HepG2 (cell line): Measurements from ENCODE around the gene ATG3. TPM values are rescaled to one million over a fixed set of nuclear protein-coding genes. Genes with fewer than 3 reads are reported as not detected.

ENCODE experiments used
- AHR ChIP-seq: IDR thresholded peaks from 2 replicates; pipeline ENCODE4 v1.6.1; 2018; ENCODE audit warnings: missing genetic modification reagents, missing compliant biosample characterization
- BCLAF1 ChIP-seq: fragments of 450-650 bp; IDR thresholded peaks from 2 replicates; pipeline ENCODE4 v1.6.1; 2017; ENCODE audit warnings: mild to moderate bottlenecking
- BORCS8-MEF2B ChIP-seq: sonication (generic); formaldehyde crosslinking; IDR thresholded peaks from 2 replicates; pipeline ENCODE4 v1.8.0; 2022; ENCODE audit warnings: mild to moderate bottlenecking, missing genetic modification reagents
- FOXK2 ChIP-seq: fragments of 450-650 bp; IDR thresholded peaks from 2 replicates; pipeline ENCODE4 v1.6.1; 2016
- HMGA1 ChIP-seq: sonication (generic); formaldehyde crosslinking; conservative IDR thresholded peaks from 2 replicates; pipeline ENCODE4 v1.4.0; 2020; ENCODE audit warnings: missing genetic modification reagents
- MED1 ChIP-seq: sonication (generic); formaldehyde crosslinking; IDR thresholded peaks from 2 replicates; pipeline ENCODE4 v1.4.0; 2020; ENCODE audit warnings: missing genetic modification reagents
- NCOA1 ChIP-seq: sonication (generic); formaldehyde crosslinking; IDR thresholded peaks from 2 replicates; pipeline ENCODE4 v1.9.0; 2021; ENCODE audit warnings: missing genetic modification reagents
- NONO ChIP-seq, 2 experiments: fragments of 450-650 bp in 1 of 2; sonication (generic) in 1 of 2; formaldehyde crosslinking in 1 of 2; IDR thresholded peaks in 1 of 2; conservative IDR thresholded peaks in 1 of 2; 2 replicates each; pipeline versions ENCODE4 v1.6.1 to v1.8.0; 2017 to 2022; ENCODE audit warnings: mild to moderate bottlenecking in 1 of 2, missing genetic modification reagents in 1 of 2, moderate library complexity in 1 of 2
- NPAS2 ChIP-seq: sonication (generic); formaldehyde crosslinking; IDR thresholded peaks from 2 replicates; pipeline ENCODE4 v1.8.0; 2022; ENCODE audit warnings: mild to moderate bottlenecking, missing genetic modification reagents, borderline replicate concordance
- RCOR2 ChIP-seq: IDR thresholded peaks from 2 replicates; pipeline ENCODE4 v1.6.1; 2016; ENCODE audit warnings: missing biosample characterization, missing genetic modification reagents
- SIN3A ChIP-seq: IDR thresholded peaks from 2 replicates; pipeline ENCODE4 v1.6.1; 2011; ENCODE audit warnings: low read depth, mild to moderate bottlenecking, control low read depth, low read length, borderline replicate concordance
- ZFY ChIP-seq: sonication (generic); formaldehyde crosslinking; IDR thresholded peaks from 2 replicates; pipeline ENCODE4 v1.4.0; 2020; ENCODE audit warnings: missing genetic modification reagents
- ZNF296 ChIP-seq: sonication (generic); formaldehyde crosslinking; conservative IDR thresholded peaks from 2 replicates; pipeline ENCODE4 v1.5.0; 2020; ENCODE audit warnings: mild to moderate bottlenecking, missing genetic modification reagents
- ZNF687 ChIP-seq: sonication (generic); formaldehyde crosslinking; IDR thresholded peaks from 2 replicates; pipeline ENCODE4 v1.5.1; 2020; ENCODE audit warnings: mild to moderate bottlenecking, missing genetic modification reagents, moderate library complexity
- polyA plus RNA-seq, 8 experiments: library from polyadenylated mRNA; depleted of rRNA in 3 of 8; stranded (reverse) in 7 of 8; unstranded in 1 of 8; fragments of >200 nt; fragmentation: Illumina TruSeq in 4 of 8; extraction: Trizol in 4 of 8; gene quantifications; 2 replicates each; pipeline versions ENCODE4 v1.2.1 to v1.2.3, GENCODE V29; 2011 to 2016; ENCODE audit warnings: low read depth in 4 of 8, missing spikeins in 1 of 8, mixed read lengths in 1 of 8; ENCODE audit not compliant: insufficient read depth in 1 of 8
- total RNA-seq, 5 experiments: library from RNA; depleted of rRNA; stranded (reverse); fragments of >200 nt; fragmentation: Illumina TruSeq; extraction: Trizol; gene quantifications; 2 replicates each; pipeline ENCODE4 v1.2.3, GENCODE V29; 2016; ENCODE audit warnings: low read depth in 1 of 5
- TF ChIP-seq, protein P1 (sequence below): sonication (generic); formaldehyde crosslinking; IDR thresholded peaks from 2 replicates; pipeline ENCODE4 v1.4.0; 2020; ENCODE audit warnings: missing genetic modification reagents

ATG3 gene
- total and polyA plus RNA-seq, 2 of the 13 experiments (the other 11 are each of a cell fraction or from before 2014, with no cell fraction given), result 19.6 to 34.8 TPM

- TF ChIP-seq HMGA1 (CRISPR knock-in tag) (no peak), ZFY (CRISPR knock-in tag) (peak; percentile 58; the same call in 1 of the 2 replicates), NCOA1 (CRISPR knock-in tag) (no peak), SIN3A (peak; percentile 89), MED1 (CRISPR knock-in tag) (peak; percentile 44; the same call in 1 of the 2 replicates), FOXK2 (0 out of 2 replicates have a peak, but pooled peaks have one; percentile 52), BCLAF1 (no peak), NONO (IDR thresholded peaks at IDR 0.05) (no peak), NONO (CRISPR knock-in tag; conservative IDR thresholded peaks at IDR 0.05) (peak; percentile 93), NPAS2 (CRISPR knock-in tag) (peak; percentile 80), AHR (0 out of 2 replicates have a peak, but pooled peaks have one; percentile 36), BORCS8-MEF2B (CRISPR knock-in tag) (peak; percentile 83), RCOR2 (CRISPR knock-in tag) (peak; percentile 41; the same call in 1 of the 2 replicates), ZNF296 (CRISPR knock-in tag) (no peak), ZNF687 (CRISPR knock-in tag) (peak; percentile 91)
- TF ChIP-seq, protein P1, sequence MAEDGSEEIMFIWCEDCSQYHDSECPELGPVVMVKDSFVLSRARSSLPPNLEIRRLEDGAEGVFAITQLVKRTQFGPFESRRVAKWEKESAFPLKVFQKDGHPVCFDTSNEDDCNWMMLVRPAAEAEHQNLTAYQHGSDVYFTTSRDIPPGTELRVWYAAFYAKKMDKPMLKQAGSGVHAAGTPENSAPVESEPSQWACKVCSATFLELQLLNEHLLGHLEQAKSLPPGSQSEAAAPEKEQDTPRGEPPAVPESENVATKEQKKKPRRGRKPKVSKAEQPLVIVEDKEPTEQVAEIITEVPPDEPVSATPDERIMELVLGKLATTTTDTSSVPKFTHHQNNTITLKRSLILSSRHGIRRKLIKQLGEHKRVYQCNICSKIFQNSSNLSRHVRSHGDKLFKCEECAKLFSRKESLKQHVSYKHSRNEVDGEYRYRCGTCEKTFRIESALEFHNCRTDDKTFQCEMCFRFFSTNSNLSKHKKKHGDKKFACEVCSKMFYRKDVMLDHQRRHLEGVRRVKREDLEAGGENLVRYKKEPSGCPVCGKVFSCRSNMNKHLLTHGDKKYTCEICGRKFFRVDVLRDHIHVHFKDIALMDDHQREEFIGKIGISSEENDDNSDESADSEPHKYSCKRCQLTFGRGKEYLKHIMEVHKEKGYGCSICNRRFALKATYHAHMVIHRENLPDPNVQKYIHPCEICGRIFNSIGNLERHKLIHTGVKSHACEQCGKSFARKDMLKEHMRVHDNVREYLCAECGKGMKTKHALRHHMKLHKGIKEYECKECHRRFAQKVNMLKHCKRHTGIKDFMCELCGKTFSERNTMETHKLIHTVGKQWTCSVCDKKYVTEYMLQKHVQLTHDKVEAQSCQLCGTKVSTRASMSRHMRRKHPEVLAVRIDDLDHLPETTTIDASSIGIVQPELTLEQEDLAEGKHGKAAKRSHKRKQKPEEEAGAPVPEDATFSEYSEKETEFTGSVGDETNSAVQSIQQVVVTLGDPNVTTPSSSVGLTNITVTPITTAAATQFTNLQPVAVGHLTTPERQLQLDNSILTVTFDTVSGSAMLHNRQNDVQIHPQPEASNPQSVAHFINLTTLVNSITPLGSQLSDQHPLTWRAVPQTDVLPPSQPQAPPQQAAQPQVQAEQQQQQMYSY (CRISPR knock-in tag), result no peak
Measured at GRCh38 chr3:112561734-112562529, at the start of gene ATG3, which contains the start of gene SLC35A5 (continued).
